NCI-H146 (cell line): ENCODE data around the gene IL1RL1.

ENCODE experiments used
- DNase-seq: peaks from one replicate; lab custom pipeline; 2025; lab: John Stamatoyannopoulos, UW

Gene IL1RL1

GRCh38 chr2:102368461-102369109 is 57.2 kb downstream of the IL1RL1 start:
- no peak for DNase-seq

GRCh38 chr2:102369866-102370265 is 58.5 kb downstream of the IL1RL1 start:
- DNase-seq = no peak

- no peak for DNase-seq
These were observed 64.8 kb downstream of the IL1RL1 start for GRCh38 chr2:102376052-102376591.

- DNase-seq = no peak
These were observed 72.4 kb downstream of the IL1RL1 start for GRCh38 chr2:102383722-102384121.

GRCh38 chr2:102385522-102385921 is 74.2 kb downstream of the IL1RL1 start:
- DNase-seq = no peak

- DNase-seq = no peak
These were observed 74.6 kb downstream of the IL1RL1 start for GRCh38 chr2:102386004-102386403.

- DNase-seq = no peak
These were observed 75.6 kb downstream of the IL1RL1 start for GRCh38 chr2:102386867-102387541.

GRCh38 chr2:102387763-102388546 is 76.6 kb downstream of the IL1RL1 start:
- no peak for DNase-seq

GRCh38 chr2:102391565-102391964 is 80.2 kb downstream of the IL1RL1 start:
- no peak for DNase-seq

- DNase-seq = no peak
These were observed 80.7 kb downstream of the IL1RL1 start for GRCh38 chr2:102392096-102392495.

- no peak for DNase-seq
These were observed 81.6 kb downstream of the IL1RL1 start for GRCh38 chr2:102392942-102393341.

GRCh38 chr2:102396012-102396411 is 84.6 kb downstream of the IL1RL1 start:
- DNase-seq = no peak

- no peak for DNase-seq
These were observed 85.8 kb downstream of the IL1RL1 start for GRCh38 chr2:102397209-102397608.

- DNase-seq = no peak
These were observed 88.3 kb downstream of the IL1RL1 start for GRCh38 chr2:102399499-102400141.

GRCh38 chr2:102401456-102401855 is 90.1 kb downstream of the IL1RL1 start:
- no peak for DNase-seq
